SK-N-DZ (cell line): Measurements from ENCODE around the gene MAT2A.
"Not testable (repeated sequence)": the region's sequence is repeated elsewhere in the genome, so short reads cannot be mapped to it uniquely, and the experiment has no call there.

Source experiments
- DNase-seq: peaks from one replicate; pipeline ENCODE4 v3.0.0-alpha.2; 2015; ENCODE audit warnings: low spot score

MAT2A gene

DNA sequence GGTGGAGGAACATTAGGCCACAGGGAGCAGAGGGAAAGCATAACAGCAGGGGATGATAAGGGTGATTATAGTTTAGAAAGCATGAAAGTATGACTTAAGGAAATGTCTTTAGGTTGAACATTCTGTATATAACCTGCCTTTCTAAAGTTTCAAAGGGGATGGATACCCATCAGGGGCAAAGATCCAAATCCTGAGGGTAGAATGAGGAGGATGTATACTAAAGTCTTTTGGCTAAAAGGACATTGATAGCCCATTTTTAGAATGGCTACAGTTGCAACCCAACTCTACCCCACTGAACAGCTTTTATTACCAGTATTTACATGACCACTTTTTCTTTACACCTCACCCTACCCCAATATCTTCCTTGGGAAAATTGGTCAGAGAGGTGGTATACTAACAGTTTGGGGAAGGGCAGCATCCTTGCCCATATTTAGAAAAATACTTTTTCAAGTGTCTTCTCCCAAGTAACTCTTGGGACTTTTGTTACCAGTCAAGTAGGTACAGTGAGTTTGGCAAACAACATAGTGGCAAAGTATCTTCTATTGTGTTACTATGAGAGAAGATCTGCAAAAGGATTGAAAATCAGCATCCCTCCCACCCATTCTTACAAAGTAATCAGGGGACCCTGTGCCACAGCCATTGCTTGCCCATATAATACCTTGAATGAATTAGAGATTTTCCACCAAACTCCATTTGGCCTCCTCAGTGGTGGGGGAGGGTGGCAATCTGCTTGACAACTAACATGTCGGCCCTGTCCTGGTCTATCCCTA lies 8.3 kb downstream of the MAT2A start:
- DNase-seq, result no peak

DNA sequence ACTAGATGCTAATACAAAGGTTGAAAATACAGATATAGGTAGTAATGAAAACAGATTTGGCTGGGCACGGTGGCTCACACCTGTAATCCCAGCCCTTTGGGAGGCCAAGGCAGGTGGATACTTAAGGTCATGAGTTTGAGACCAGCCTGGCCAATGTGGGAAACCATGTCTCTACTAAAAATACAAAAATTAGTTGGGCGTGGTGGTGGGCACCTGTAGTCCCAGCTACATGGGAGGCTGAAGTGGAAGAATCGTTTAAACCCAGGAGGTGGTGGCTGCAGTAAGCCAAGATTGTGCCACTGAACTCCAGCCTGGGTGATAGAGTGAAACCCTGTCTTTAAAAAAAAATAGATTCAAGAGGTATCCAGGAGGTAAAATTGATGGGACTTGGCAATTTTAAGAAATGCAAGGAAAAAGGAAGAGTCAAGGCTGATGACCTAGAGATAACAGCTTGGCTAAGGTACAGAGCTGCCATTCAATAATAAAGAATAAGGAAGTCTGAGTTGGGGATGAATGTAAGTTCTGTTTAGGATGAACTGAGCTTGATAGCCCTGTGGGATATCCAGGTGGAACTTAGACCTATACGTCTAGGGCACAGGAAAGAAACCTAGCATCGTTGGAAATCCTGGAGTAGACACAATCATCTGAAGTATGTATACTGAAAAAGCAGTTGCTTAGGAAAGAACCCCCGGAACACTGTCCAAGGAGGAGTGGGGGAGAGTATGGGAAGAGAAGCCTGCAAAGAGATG lies 9.1 kb downstream of the MAT2A start:
- DNase-seq, result no peak

DNA sequence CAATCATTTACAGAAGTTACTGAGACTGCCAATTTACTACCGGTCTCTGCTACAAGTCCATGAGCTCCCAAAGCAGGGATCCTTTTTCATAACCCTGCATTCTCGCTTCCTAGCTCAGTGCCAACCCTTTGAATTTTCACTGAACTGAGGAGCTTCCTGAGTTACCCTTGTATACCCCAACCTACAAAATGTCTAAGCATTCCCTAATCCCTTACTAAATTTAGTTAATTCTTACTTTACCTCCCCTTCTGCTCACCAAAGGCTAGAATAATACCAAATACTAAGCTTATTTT lies 9.6 kb downstream of the MAT2A start:
- no peak for DNase-seq

DNA sequence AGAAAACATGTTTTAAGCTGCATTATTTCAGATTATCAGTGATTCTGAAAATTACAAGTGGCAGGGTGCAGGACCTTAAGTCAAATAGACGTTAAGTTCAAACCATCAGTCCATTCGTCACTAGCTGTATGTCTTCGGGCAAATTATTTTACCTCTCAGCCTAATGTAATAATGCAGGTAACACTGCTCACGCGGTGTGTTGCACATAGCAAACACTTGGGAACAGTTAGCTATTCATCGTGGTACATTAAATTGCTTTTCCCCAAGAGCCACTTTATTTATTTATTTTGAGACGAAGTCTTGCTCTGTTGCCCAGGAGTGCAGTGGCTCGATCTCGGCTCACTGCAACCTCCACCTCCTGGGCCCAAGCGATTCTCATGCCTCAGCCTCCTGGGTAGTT lies 10.1 kb downstream of the MAT2A start:
- no peak for DNase-seq

DNA sequence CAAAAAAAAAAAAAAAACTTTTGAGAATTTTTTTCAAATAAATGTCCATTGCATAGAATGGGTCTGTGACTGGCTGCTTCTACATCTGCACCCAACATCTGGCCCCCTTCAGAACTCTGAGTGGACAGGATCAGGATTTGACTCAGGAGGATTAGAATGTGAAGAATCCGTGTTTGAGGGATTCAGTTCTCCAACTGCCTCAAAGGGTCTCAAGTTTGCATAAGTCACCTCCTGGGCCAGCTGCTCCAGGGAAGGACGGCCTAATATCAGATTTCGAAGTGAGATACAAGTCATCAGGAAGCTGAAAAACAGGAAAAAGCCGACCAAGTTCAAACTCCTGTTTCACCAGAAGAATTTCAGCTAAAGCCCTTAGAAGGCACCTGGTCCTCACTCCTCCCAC lies 10.9 kb downstream of the MAT2A start:
- DNase-seq, result no peak

DNA sequence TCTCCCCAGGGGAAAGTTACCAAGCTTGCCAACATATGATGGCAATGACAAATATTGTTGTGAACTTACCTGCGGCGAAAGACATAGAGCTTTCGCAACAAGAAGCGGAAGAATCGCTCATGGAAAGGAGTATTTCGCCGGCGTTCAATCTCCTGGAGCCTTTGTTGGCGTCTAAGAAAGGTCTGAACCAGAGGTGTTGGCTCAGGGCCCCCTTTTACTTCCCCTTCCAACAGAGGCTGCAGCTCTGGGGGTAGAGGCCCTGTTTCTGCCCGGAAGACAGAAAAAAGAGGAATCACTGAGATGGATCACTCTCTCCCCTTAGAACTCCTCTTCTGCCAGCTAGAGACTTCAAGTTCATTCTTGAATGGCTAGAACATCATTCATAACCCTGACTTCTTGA lies 11.5 kb downstream of the MAT2A start:
- no peak for DNase-seq

DNA sequence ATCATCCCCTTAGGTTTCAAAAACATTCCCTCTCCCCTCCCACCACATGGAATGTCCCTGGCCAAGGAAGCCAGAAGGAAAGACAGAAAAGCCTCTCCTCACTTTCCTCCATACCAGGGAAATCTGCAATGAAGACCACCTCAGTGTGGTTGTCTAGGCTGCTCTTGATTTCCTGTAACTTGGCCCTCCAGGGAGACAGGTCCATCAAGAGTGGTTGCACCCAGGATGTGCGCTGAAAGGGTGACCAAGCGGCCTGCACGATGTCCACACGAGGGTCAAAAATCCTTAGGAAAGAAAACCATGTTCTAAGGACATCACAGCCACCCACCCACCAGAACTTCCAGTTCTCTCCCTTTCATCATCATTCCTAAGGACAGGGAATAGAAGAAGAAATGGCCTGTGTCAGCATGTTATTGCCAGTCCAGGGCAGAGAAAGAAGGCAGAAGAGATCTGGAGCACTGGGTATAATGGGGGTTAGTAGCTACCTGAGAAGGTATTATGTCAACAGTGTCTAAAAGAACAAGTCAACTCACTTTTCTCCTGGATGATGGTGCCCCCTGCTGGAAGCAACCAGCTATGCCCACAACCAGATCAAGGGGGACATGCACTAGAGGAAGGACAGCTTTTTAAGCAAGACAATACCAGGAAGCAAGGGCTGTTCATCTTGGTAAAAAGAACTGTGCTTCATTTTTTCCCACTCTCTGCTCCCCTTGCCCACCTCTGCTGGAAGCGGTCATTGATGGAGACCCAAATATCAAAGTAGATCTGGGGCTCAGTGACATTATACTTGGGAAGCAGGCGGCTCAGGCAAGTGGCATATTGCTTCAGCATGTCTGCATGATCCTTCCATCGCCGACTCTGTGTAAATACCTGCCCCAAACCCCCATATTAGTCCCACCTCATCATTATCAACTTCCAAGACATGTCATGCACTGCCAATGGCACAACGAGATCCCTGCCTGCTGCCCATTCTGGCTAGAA lies 13.0 kb downstream of the MAT2A start:
- peak; percentile 77 for DNase-seq

DNA sequence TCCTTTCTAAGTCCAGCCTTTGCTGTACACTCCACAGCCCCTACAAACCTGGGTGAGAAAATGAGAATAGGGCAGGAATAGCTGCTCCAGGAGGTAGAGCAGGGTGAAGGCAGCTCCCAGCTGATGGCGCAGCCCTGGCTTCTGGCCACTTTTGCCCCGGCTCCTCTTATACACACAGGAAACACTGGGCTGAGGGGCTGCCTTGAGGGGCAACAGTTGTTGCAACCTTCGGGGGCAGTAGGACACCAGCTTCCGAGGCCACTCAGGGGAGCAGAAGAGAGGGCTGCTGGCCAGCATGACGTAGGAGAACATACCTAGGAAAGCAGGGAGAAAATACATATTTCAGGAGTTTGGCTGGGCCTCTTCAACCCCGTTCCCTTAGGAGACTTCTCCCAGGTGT lies 14.2 kb downstream of the MAT2A start:
- DNase-seq, result no peak

DNA sequence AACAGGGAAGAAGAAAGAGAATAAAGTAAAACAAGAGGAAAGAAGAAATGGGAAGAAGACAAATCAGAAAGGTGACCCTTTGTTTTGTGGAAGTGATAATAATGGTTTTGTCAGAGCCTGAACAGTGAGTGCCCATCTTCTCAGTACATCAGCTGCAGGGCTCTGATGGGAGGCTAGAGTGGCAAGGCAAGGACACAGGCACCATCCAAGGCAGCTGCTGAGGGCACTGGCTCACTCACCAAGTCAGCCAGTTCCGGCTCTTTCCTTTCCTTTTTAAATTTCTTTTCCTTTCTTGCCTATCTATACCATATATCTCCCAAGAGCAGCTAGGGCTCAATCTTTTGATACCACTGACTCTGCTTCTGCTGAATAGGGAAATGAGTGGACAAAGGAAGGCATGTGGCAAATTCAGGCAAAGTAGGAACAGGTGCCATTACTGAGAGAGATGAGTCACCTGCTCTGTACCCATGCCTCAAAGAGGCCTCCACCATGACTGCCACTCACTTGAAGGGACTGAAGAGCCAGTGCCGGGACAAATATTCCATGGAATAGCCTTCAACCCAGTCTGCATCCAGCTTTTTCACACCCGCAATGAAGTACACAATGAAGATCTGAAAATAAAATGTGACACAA lies 16.1 kb downstream of the MAT2A start:
- DNase-seq, result no peak

DNA sequence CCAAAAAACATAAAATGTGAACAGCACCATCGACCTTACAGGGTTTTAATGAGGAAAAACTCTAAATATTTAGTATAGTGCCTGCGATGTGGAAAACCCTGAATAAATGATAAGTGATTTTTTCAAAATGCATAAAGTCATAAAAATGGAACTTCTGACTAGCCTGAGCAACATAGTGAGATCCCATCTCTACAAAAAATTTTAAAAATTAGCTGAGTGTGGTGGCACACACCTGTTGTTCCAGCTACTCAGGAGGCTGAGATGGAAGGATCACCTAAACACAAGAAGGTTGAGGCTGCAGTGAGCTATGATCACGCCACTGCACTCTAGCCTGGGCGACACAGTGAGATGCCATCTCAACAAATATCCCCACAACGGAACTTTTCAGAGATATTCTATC lies 18.2 kb downstream of the MAT2A start:
- DNase-seq, result no peak

DNA sequence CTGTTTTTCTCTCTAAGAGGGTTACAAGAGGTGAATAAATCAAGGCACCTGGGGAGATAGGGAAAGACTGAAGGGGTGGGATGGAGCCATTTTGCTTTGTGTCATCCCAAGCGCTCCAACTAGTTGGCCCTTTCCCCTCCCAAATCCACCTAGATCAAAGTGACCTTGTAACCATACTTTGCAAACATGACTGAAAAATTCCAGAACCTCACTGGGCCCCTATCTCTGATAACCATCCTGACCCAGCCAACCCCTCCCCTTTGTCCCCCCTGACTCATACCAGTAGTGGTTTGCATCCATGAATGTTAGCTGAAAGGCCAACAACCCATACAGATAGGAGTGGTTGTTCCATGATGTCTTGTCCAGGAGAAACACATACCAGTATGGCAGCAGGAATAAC lies 19.2 kb downstream of the MAT2A start:
- DNase-seq, result no peak

DNA sequence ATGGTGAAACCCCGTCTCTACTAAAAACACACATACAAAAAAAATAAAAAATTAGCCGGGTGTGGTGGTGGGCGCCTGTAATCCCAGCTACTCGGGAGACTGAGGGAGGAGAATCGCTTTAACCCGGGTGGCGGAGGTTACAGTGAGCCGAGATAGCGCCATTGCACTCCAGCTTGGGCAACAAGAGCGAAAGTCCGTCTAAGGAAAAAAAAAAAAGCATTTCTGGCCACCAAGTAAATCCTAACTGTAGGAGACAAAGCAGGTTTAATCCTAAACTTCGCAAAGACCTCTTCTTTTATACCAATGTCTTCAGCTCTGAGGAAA lies 21.4 kb downstream of the MAT2A start:
- DNase-seq, result not testable (repeated sequence)

DNA sequence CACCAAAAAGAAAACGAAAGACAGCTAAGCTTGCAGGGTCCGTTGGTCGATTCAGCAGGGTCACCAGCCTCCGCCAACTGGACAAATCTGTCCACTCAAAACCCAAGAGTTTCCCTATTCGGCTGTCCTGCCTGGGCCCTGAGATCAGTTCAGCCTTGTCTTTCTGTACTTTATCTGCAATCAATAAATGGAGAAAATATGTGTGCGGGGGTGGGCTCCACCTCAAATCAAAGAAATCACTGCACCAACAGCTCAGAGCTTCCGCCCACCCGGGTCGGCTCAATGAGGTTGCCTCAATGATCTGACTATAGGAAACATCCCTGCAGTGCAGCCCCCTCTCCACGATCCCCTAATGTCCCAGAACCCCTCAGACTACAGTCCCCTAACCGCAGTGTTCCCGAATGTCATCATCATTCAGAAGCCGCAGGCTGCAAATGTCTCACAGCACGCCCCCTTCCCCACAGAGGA lies 21.9 kb downstream of the MAT2A start:
- no peak for DNase-seq

DNA sequence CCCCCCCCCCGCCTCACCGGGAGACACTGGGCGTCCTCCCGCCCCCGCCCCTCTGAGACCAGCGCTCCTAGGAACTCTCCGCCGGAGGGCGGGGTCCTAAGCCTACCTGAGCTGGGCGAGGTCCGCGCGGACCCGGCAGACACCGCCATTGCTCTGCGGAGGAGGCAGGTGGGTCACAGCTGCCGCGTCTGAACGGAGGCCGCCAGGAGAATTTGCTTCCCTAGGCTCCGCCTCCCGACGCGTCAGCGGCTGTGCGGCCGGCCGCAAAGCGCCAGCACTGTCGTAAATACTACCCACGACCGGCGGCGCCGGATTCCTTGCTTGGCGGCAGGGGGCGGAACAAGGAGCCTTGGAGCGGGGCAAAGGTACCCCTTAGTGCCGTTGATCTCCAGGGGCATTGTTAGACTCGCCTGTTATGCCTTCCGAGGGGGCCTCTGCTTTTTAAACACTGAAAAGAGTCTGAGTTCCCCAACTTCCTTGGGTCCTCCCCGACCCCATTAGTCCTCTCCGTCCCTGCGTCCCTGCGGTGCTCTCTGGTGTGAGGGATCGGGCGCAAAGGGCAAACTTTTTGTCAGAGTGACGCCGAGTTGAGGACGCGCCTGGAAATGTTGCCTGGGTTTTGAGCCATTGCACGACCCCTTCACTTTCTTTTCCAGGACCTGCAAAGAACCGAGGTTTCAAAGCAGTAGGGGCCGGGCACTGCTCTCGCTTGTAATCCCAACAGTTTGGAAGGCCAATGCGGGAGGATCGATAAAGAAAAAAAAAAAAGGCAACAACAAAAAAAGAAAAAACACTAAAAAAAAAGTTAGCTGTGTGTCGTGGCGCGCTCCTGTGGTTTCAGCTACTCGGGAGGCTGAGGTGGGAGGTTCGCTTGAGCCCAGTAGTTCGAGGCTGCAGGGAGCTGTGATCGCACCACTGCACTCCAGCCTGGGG lies 22.6 kb downstream of the MAT2A start, which contains the start of gene GGCX:
Gene GGCX (minus strand): TSS at position 214 of the 933 bp plus-strand sequence. CDS start 65 bp downstream, at position 149.
- DNase-seq, result peak; percentile 94

DNA sequence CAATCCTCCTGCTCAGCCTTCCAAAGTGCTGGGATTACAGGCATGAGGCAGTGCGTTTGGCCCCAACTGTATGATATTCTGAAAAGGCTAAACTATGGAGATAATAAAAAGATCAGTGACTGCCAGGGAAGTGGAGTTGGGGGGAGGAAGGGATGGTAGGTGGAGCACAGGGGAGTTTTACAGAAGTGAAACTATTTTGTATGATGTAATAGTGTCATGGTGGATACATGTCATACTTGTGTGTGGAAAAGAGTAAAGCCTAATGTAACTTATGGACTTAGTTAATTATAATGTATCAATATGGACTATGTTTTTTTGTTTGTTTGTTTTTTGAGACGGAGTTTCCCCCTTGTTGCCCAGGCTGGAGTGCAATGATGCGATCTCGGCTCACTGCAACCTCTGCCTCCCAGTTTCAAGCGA lies 25.2 kb downstream of the MAT2A start:
- no peak for DNase-seq

DNA sequence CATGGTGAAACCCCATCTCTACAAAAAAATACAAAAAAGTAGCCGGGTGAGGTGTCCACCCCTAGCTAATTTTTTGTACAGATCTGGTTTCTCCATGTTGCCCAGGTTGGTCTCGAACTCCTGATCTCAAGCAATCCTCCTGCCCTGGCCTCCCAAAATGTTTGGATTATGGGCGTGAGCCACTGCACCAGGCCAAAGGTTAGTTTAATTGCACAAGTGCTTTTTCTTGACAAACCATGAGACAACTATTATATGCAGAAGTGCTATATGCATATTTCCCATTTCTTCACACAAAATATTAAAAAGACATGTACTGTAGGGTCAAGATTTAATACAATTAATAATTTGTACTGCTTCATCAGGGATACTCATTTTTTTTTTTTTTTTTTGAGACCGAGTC lies 27.3 kb downstream of the MAT2A start:
- no peak for DNase-seq

DNA sequence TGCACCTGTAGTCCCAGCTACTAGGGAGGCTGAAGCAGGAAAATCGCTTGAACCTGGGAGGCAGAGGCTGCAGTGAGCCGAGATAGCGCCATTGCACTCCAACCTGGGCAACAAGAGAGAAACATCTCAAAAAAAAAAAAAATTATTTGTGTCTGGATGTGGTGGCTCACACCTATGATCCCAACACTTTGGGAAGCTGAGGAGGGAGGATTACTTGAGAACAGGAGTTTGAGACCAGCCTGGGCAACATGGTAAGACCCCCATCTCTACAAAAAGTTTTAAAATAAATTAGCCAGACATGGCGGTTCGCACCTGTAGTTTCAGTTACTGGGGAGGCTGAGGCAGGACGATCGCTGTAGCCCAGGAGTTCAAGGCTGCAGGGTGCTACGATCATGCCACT lies 36.8 kb downstream of the MAT2A start:
- no peak for DNase-seq

DNA sequence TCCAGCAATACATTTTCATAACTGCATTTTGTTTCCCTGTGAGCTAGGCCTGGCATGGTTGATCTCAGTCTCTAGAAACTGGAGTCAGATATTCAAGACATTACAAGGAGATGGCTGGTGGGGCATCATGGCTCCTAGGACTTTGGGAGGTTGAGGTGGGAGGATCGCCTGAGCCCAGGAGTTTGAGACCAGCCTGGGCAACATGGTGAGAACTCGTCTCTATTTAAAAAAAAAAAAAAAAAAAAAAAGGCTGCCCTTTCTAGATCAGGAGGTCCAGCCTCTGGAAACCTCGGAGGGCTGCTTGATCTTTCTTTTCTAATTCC lies 38.1 kb downstream of the MAT2A start:
- DNase-seq, result no peak

DNA sequence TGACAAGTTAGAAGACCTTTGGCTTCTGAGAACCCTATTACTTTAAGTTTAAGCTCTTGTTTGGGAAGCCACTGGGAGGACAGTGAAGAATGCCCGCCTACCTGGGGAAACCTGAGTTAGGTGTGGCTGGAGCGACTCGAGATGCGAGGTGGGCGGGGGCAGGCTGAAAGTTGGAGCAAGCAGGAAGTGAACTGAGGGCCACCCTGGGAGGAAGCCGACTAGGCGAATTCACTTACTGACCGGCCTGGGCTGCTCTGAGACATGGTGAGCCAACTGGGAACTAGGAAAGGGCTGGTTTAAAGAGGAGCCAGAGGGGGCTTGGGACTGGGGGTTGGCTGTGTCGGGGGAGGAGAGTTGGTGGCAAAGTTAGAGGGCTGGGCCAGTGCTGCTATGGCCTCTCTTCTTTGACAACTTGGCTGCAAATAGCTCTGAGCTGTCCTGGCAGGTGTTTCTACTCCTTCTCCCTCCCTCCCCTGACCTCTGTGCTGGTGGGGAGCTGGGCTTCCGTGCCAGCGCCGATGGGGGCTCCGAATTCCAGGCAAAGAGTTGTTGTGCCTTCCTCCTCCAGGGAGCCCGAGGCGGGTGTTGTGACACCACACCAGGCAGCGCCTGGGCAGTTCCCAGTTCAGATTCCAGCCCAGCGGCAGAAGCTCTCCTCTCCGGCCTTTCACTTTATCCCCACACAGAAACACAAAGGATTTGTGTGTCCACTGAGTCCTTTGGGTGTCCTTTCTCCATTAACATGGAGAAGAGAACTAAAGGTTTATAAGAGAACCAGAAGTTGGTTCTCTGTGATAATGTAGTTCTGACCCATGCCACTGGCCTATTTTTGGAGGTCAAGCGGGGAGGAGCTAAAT lies 38.6 kb downstream of the MAT2A start, which contains the start of gene VAMP8:
Gene VAMP8 (plus strand): TSS at position 201 of the 857 bp plus-strand sequence. CDS start 61 bp downstream, at position 262.
- DNase-seq, result no peak
